Lower lobe of right lung (tissue), 2 donors: ENCODE results near the gene PLEKHA7. TPM values are rescaled to one million over a fixed set of nuclear protein-coding genes. Genes with fewer than 3 reads are reported as not detected.

Experiments used
- ATAC-seq, 2 donors: fragments of 200-7000 bp; cut with Tn5 transposase; one replicate each; pipeline ENCODE4 v1.9.1; 2020 to 2022; ENCODE audit warnings: mild to moderate bottlenecking in 2 of 2, moderate library complexity in 2 of 2
- DNase-seq: peaks from one replicate; pipeline ENCODE4 v3.0.0-alpha.2; 2020
- H3K27ac ChIP-seq: fragments of 200-600 bp; one replicate; pipeline ENCODE4 v1.8.0; 2022
- H3K27me3 ChIP-seq: fragments of 200-600 bp; one replicate; pipeline ENCODE4 v1.8.0; 2022; ENCODE audit warnings: low read depth
- H3K36me3 ChIP-seq: fragments of 200-600 bp; one replicate; pipeline ENCODE4 v1.8.0; 2022; ENCODE audit warnings: mild to moderate bottlenecking
- H3K4me1 ChIP-seq: fragments of 200-600 bp; one replicate; pipeline ENCODE4 v1.8.0; 2022
- H3K4me3 ChIP-seq: fragments of 200-600 bp; one replicate; pipeline ENCODE4 v1.8.0; 2022; ENCODE audit warnings: mild to moderate bottlenecking
- H3K9me3 ChIP-seq: fragments of 200-600 bp; one replicate; pipeline ENCODE4 v1.8.0; 2022
- CTCF ChIP-seq: fragments of 200-600 bp; IDR thresholded peaks from one replicate; pipeline ENCODE4 v1.8.0; 2022; ENCODE audit warnings: antibody characterized with exemption, mild to moderate bottlenecking
- intact Hi-C: fragments of 100-400 bp; cut with DNase I; formaldehyde crosslinking; loops from one replicate; pipeline ENCODE4 v1.11.0; 2022
- total RNA-seq: library from RNA; stranded (reverse); fragmentation: NEBNext Ultra II Directional; extraction: Animal tissue kit (Norgen Biotek cat#: 25700); gene quantifications from one replicate; pipeline ENCODE4 v1.2.1, GENCODE V29; 2021
- donor health status: DM: no; HTN: yes; CAD: no; lungs with severe emphysema.

PLEKHA7 gene
- total RNA-seq, 1 donor from 2014 or later, result 44.0 TPM

GRCh38 chr11:16811136-16812020, 202.8 kb downstream of the PLEKHA7 start:
- Histone ChIP-seq H3K27me3 (no peaks in the 10 kb centered on the region), H3K4me3 (no peak overlapping the region), H3K27ac (no peak overlapping the region), H3K4me1 (peaks cover 48% of the 10 kb centered on the region), H3K9me3 (no peaks in the 10 kb centered on the region), H3K36me3 (peaks cover 6% of the 10 kb centered on the region)
- ATAC-seq (no peak), DNase-seq (no peak)
- intact Hi-C loops, result no loop called here
- TF ChIP-seq CTCF, result no peak

GRCh38 chr11:16809886-16810668, 204.1 kb downstream of the PLEKHA7 start:
- H3K4me3 ChIP-seq, result no peak overlapping the region
- ATAC-seq (peak in 1 of 2 donors; percentile 24), DNase-seq (no peak)
- peaks cover 6% of the 10 kb centered on the region for H3K36me3 ChIP-seq
- no peaks in the 10 kb centered on the region for H3K9me3 ChIP-seq
- H3K27me3 ChIP-seq, result no peaks in the 10 kb centered on the region
- H3K4me1 ChIP-seq, result peaks cover 59% of the 10 kb centered on the region
- intact Hi-C loops, result no loop called here
- peak overlapping the region; percentile 31 for H3K27ac ChIP-seq
- TF ChIP-seq CTCF, result no peak

GRCh38 chr11:16807306-16807705, 206.9 kb downstream of the PLEKHA7 start:
- Histone ChIP-seq H3K4me3 (no peak overlapping the region), H3K27me3 (no peaks in the 10 kb centered on the region), H3K4me1 (peaks cover 56% of the 10 kb centered on the region), H3K36me3 (peaks cover 10% of the 10 kb centered on the region), H3K9me3 (no peaks in the 10 kb centered on the region), H3K27ac (peak overlapping the region; percentile 34)
- intact Hi-C loops, result no loop called here
- ATAC-seq (peak; percentile 26 to 53), DNase-seq (no peak)
- TF ChIP-seq CTCF, result no peak

GRCh38 chr11:16806791-16807190, 207.4 kb downstream of the PLEKHA7 start:
- TF ChIP-seq CTCF, result no peak
- H3K4me3 ChIP-seq, result no peak overlapping the region
- H3K4me1 ChIP-seq, result peaks cover 56% of the 10 kb centered on the region
- DNase-seq, result no peak
- no peak for ATAC-seq
- no peaks in the 10 kb centered on the region for H3K9me3 ChIP-seq
- H3K36me3 ChIP-seq, result peaks cover 12% of the 10 kb centered on the region
- no peaks in the 10 kb centered on the region for H3K27me3 ChIP-seq
- intact Hi-C loops, result no loop called here
- H3K27ac ChIP-seq, result peak overlapping the region; percentile 34

GRCh38 chr11:16805938-16806337, 208.3 kb downstream of the PLEKHA7 start:
- no peak for TF ChIP-seq CTCF
- DNase-seq (no peak), ATAC-seq (no peak)
- Histone ChIP-seq H3K27me3 (no peaks in the 10 kb centered on the region), H3K9me3 (no peaks in the 10 kb centered on the region), H3K4me1 (peaks cover 56% of the 10 kb centered on the region), H3K36me3 (peaks cover 12% of the 10 kb centered on the region), H3K27ac (no peak overlapping the region), H3K4me3 (no peak overlapping the region)
- intact Hi-C loops, result no loop called here
